HL-60 (cell line): ENCODE data around the gene DCT.

ENCODE experiments used
- GABPA ChIP-seq: IDR thresholded peaks from 2 replicates; pipeline ENCODE4 v1.6.1; 2012; ENCODE audit warnings: low read depth
- POLR2AphosphoS5 ChIP-seq: IDR thresholded peaks from 2 replicates; pipeline ENCODE4 v1.6.1; 2012; ENCODE audit warnings: low read depth
- TF ChIP-seq, protein P1 (sequence below): IDR thresholded peaks from one replicate; pipeline ENCODE4 v1.5.1; 2011; ENCODE audit warnings: low read length, control low read depth, inconsistent platforms; ENCODE audit not compliant: insufficient read depth

GRCh38 chr13:94481941-94482340 lies 2.5 kb upstream of the DCT start:
- TF ChIP-seq, protein P1, sequence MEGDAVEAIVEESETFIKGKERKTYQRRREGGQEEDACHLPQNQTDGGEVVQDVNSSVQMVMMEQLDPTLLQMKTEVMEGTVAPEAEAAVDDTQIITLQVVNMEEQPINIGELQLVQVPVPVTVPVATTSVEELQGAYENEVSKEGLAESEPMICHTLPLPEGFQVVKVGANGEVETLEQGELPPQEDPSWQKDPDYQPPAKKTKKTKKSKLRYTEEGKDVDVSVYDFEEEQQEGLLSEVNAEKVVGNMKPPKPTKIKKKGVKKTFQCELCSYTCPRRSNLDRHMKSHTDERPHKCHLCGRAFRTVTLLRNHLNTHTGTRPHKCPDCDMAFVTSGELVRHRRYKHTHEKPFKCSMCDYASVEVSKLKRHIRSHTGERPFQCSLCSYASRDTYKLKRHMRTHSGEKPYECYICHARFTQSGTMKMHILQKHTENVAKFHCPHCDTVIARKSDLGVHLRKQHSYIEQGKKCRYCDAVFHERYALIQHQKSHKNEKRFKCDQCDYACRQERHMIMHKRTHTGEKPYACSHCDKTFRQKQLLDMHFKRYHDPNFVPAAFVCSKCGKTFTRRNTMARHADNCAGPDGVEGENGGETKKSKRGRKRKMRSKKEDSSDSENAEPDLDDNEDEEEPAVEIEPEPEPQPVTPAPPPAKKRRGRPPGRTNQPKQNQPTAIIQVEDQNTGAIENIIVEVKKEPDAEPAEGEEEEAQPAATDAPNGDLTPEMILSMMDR, result no peak
- TF ChIP-seq POLR2AphosphoS5 (no peak), GABPA (no peak)
